H1 (cell line): ENCODE measurements around the gene MAPK1. TPM values are rescaled to one million over a fixed set of nuclear protein-coding genes. Genes with fewer than 3 reads are reported as not detected.

Source experiments
- CREB1 ChIP-seq: IDR thresholded peaks from 2 replicates; pipeline ENCODE4 v1.6.1; 2012; ENCODE audit warnings: inconsistent platforms
- GTF2F1 ChIP-seq: IDR thresholded peaks from 2 replicates; pipeline ENCODE4 v1.6.1; 2012; ENCODE audit warnings: low read depth, low read length, improper control_type of control experiment, borderline replicate concordance
- PHF8 ChIP-seq: fragments of 200-600 bp; sonication (generic); conservative IDR thresholded peaks from 2 replicates; pipeline ENCODE4 v1.7.1; 2012; ENCODE audit warnings: low read depth, mild to moderate bottlenecking, inconsistent platforms, low read length, moderate library complexity
- RBBP5 ChIP-seq: IDR thresholded peaks from 2 replicates; pipeline ENCODE4 v1.7.1; 2012; ENCODE audit warnings: low read depth, mild to moderate bottlenecking, inconsistent platforms, low read length, moderate library complexity, borderline replicate concordance
- polyA plus RNA-seq, 7 experiments: library from polyadenylated mRNA; depleted of rRNA in 3 of 7; stranded (reverse) in 5 of 7; unstranded in 2 of 7; fragments of >200 nt in 5 of 7; fragments of 200-250 nt in 2 of 7; gene quantifications; 1 replicate in 5 of 7; 2 replicates in 1 of 7; 4 replicates in 1 of 7; pipeline versions ENCODE4 v1.2.1 to v1.2.3, GENCODE V29; 2011 to 2013; ENCODE audit warnings: missing spikeins in 2 of 7, mixed read lengths in 2 of 7
- total RNA-seq: library from RNA; stranded (reverse); fragmentation: NEBNext Ultra II Directional; extraction: Animal tissue kit (Norgen Biotek cat#: 25700); gene quantifications from 2 replicates; pipeline ENCODE4 v1.2.1, GENCODE V29; 2021

Gene MAPK1
- total and polyA plus RNA-seq, 2 of the 8 experiments (the other 6 are each of a cell fraction or from before 2014, with no cell fraction given): 28.1 to 101 TPM

DNA sequence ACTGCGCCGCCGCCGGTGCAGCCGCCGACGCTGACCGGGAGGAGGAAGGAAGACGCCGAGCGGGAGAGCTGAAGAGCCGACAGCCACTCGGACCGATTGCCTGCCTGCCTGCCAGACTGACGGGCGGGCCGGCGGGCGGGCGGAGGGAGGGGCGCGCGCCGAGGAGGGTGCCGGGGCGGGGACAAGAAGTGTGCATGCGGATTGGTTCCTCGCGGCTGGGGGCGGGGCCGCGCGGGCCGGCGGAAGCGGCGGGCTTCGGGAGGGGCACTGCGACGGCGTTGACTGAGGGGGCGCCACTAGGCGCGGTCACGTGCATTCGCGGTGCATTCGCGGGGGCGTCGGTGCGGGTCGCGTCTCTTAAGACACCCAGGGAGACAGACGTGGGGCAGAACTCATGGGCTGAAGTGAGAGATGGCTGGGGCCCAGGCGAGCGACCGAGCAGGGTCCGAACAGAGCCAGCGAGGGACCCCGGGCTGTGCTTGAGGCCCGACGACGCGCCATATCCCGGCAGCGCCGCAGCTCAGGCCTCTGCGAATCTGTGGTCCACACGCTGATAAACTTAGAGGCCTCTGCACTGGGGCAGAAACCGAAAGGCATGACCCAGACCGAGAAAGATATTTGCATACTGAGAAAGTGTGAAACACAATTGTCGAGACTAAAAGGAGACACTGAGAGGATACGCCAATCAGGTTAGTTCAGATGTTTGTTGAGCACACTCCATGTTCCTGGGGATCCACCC, at the start of gene MAPK1 (continued):
- TF ChIP-seq RBBP5 (peak; percentile 85; the same call in 1 of the 2 replicates), CREB1 (peak; percentile 79), PHF8 (peak; percentile 83; the same call in 1 of the 2 replicates), GTF2F1 (0 out of 2 replicates have a peak, but pooled peaks have one; percentile 16)
